GM19467 (cell line): ENCODE data around the gene RBM38.
"Not testable (repeated sequence)": the region's sequence is repeated elsewhere in the genome, so short reads cannot be mapped to it uniquely, and the experiment has no call there.

Experiments used
- ATAC-seq: cut with Tn5 transposase; IDR thresholded peaks from one replicate; pipeline ENCODE4 v1.9.1; 2021; ENCODE audit warnings: mild to moderate bottlenecking, moderate library complexity; ENCODE audit not compliant: unreplicated experiment

Gene RBM38

GRCh38 chr20:57416296-57417022 lies 25.3 kb downstream of the RBM38 start:
- no peak for ATAC-seq

DNA sequence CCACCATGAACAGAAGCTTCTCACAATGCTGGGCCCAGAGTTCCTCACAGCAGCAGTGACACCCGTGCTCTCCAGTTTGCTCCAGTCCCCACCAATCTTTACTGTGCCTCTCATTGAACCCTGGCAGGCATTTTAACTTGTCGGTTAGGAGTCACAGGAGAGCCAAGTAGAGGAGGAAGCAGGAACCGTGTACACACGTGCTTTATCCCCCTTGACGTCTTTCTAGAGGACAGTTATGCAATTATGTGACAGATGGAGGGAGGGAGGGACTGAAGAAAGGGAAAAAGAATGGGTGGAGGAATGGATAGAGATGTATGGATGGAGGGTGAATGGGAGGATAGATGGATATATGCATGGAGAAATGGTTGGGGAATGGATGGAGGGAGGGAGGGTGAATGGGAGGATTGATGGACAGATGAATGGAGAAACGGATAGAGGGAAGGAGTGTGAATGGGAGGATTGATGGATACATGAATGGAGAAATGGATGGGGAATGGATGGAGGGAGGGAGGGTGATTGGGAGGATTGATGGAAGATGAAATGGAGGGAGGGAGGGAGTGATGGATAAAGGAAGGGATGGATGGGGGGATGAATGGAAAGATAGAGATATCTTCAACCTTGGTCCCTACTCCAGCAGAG lies 26.0 kb downstream of the RBM38 start:
- no peak for ATAC-seq

DNA sequence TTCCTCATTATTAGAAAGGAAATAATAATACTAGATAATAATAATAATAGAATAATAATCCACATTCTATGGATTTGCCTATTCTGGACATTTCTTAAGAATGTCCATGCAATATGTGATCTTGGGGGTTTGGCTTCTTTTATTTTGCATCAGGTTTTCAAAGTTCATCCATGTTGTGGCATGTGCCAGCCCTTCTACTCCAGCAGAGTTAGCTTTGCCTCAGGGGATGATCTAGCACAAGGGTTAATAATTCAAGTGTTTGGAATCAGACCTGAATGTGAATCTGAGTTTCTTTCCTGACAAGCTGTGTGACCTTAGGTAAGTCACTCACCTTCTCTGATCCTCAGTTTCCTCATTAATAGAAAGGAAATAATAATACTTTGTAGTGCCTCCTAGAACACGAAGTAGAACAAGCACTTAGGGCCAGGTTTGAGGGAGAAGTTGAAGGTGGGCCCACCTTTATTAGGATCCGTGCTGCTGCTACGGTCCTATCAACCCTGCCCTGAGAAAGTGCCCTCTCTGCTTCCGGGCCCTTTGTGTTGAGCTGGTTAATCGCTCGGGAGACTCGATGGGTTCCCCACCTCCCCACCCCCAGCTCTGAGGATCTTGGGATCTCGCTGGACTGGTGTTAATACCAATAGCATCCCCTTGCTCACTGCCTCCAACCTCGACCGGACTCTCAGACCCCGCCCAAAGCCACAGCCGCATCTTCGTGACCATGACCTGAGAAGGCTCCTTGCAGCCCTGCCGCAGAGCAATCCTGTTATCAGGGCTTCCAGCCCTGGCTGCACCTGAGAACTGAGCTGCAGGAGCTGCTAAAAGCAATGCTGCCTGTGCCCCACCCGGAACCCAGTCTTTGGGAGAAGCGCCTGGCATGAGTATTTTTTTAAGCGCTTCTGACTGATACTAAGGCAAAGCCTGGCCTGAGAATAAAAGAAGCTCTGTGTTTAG lies 26.9 kb downstream of the RBM38 start:
- no peak for ATAC-seq

DNA sequence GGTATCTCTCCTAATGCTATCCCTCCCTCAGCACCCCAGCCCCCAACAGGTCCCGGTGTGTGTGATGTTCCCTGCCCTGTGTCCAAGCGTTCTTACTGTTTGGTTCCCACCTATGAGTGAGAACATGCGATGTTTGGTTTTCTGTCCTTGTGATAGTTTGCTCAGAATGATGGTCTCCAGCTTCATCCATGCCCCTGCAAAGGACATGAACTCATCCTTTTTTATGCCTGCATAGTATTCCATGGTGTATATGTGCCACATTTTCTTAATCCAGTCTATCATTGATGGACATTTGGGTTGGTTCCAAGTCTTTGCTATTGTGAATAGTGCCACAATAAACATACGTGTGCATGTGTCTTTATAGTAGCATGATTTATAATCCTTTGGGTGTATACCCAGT lies 28.3 kb downstream of the RBM38 start:
- not testable (repeated sequence) for ATAC-seq

- no peak for ATAC-seq
Observed at GRCh38 chr20:57420571-57421252, 29.5 kb downstream of the RBM38 start.

DNA sequence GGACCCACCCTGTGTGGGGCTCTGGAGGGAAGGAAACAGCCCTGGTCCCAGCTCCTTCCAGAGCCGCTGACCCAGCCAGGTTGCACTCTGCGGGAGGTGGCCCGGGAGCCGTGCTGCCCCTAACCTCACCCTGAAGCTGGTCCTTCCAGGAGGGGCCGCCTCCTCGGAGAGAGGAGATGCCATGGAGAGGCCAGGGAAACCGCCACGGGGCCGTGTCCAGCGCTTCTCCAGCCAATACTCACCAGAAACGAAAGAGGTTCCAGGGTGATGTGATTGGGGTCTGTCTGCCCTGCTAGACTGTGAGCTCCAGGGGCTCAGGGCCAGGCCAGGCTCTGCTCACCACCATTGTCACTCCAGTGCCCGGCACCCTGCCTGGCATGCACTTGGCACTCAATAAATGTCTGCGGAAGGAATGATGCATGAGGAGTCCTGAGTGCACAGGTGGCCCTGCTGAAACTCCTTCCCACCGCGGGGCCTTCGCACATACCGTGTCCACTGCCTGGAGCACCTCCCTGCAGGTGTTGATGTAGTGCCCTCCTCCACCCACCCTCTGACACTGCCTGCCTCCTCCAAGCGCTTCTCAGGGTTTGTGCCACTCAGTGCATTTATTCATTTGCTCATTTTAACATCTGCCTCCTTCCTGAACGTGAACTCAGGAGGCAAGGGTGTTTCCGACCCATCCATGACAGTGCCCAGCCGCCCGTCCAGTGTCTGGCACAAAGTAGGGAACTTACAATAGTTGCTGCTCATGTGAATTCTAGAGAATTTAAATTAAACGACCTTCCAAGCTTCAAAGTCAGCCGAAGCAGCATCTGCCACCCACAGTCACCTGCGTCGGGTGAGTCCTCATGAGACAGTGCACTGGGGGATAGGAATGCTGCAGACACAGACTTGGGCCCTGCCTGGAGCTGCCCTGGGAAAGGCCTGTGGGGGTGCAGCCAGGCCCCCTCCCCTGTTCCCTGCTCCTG lies 30.3 kb downstream of the RBM38 start:
- no peak for ATAC-seq

DNA sequence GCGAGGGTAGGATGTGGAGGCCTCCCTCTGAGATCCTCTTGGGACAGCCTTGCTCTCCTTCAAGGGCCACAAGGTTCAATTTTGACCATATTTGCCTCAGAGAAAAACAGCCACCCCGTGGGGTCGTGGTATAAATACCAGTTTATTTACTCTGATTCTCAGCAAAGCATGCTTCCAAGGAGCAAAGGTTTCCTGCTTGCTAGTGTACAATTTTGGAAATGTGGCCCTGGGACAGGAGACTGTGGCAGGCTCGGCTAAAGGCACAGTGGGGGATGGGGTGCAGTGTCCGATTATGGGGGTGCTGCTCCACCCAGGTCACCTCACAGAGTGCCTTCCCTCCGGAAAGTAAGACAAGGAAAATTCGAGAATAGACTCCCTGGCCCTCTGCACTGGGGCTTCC lies 31.1 kb downstream of the RBM38 start:
- ATAC-seq, result no peak

GRCh38 chr20:57425150-57426013 lies 34.2 kb downstream of the RBM38 start:
- no peak for ATAC-seq

GRCh38 chr20:57426271-57426689 lies 35.1 kb downstream of the RBM38 start:
- ATAC-seq, result no peak

DNA sequence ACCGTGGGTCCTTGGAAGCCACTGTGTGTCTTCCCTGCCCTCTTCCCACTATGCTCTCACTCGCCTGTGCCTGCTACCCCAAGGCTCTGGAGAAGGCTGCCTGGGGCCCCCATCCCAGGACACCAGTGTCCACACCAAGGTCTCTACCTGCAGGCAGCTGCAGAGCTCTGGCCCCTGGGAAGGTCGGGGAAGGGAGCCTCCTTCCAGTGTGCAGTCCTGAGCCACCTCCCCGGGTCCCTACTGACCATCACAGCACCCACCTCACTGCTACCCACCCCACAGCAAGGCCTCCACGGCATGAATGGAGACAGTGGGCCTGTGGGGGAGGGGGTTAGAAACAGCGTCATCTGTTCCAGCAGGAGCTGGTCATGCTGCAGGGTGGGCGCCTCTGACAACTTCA lies 35.6 kb downstream of the RBM38 start:
- ATAC-seq, result no peak

DNA sequence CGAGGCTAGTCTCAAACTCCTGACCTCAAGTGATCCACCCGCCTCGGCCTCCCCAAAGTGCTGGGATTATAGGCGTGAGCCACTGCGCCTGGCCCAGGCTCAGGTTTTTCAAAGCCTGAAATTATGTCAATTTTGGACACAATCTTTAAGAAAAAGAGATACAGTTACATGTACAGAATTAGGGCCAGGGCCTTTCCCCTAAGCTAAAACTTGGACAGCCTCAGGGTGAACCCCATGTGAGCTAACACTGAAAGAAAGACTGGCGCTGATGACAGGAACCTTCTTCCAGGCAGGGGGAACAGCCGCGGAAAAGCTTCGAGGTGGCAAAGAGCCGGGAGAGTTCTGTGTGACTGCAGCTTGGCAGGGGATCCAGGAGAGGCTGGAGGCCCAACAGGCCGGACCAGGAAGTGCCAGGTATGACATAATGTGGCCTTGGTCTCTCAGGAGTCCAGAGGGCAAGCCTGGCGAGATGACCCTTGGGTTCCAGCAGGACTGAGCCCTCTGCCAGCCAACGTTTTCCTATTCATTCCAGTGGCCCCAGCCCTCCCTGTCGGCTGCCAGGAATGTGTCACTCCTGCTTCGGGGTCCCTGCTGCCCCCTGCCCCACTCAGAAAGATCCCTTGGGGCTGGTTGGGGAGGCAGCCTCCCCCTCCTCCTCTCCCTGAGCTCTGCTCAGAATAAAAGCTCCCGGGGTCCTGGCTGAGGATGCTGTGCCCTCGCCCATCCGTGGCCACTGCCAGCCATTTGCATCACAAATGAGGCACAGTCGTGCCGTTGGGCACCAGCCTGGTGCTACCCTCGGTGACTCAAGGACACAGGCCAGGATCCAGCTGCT lies 37.3 kb downstream of the RBM38 start:
- ATAC-seq, result no peak

DNA sequence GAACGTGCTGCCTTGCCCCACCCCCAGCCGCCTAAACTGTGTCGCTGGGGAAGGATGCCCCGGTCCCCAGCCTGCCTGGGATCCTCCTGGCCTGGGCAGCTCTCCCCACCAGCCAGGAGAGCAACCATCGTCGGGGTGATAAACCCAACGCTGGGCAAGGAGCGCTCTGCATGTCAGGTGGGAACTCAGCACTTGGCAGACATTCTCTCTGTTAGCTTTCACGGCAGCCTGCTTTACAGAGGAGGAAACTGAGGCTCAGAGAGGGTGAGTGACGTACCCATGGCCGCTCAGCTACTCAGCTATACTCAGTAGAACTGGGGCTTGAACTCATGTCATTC lies 37.9 kb downstream of the RBM38 start:
- ATAC-seq, result no peak

DNA sequence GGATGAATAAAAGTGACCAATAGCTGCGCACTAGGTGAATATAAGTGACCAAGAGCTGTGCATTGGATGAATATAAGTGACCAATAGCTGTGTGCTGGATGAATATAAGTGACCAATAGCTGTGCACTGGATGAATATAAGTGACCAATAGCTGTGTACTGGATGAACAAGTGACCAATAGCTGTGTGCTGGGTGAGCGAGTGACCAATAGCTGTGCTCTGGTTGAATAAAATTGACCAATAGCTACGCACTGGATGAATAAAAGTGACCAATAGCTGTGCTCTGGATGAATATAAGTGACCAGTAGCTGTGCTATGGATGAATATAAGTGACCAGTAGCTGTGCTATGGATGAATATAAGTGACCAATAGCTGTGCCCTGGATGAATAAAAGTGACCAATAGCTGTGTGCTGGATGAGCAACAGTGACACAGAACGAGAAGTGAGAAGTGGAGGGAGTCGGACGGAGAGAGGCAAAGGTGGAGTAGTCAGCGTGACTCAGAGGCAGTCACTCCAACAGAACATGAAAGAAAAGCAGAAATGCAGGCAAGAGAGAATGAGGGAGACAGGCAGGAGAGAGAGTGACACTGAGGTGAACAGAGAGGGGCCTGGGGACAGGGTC lies 38.5 kb downstream of the RBM38 start:
- ATAC-seq, result no peak

GRCh38 chr20:57430201-57430596 lies 39.0 kb downstream of the RBM38 start:
- ATAC-seq, result not testable (repeated sequence)

- ATAC-seq, result no peak
Observed at GRCh38 chr20:57431539-57431835, 40.3 kb downstream of the RBM38 start.

DNA sequence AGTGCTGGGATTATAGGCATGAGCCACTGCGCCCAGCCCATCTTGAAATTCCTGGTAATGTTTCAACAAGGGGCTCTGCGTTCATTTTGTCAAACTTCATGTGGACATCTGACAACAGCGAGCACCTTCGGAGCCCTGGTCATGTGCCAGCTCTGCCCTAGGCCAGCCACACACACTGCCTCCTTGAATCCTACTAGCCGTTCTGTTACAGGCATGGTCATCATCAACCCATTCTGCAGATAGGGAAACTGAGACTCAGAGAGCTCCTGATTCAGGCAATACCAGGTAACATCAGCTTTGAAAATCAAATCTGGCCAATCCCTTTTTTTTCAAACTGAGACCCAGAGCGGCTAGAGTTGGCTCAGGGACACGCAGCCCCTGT lies 41.3 kb downstream of the RBM38 start:
- no peak for ATAC-seq

DNA sequence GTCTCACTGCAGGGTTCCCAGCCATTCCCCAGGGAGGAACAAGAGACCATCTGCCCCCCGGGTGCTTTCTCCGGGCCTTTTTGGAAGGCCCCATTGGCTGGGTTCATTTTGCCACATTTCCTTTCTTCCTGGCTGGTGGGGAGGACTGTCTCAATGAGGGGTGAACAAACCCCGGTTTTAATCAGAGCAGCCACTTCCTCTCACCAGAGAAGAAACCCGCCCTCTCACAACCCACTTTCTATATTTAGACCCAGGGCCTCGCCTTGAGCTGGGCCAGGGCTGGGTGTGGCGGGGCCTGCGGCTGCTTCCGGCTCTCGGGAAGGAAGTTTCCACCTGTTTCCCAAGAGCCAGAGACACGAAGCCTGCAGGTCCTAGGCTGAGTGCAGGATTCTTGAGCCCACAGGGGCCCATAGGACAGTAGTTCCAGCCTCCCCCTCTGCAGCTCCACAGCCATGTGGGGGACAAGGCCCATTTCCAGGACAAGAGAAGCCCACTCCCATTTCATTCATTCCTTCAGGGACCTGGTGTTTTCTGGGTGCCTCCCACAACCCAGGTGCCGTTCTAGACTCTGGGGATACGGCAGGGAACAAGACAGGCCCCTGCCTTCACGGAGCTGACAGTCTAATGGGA lies 41.8 kb downstream of the RBM38 start:
- peak; percentile 83 for ATAC-seq
